ENCODE data around the gene PMCH. TPM values are rescaled to one million over a fixed set of nuclear protein-coding genes. Genes with fewer than 3 reads are reported as not detected.

PMCH gene
- total RNA-seq, 2 donors from 2014 or later = not detected

Other genes starting within 250 kb of the PMCH start
- gene WASHC3, start 135.8 kb downstream of the PMCH start, total RNA-seq = 10 to 100 TPM; 46.8 to 73.6 TPM
- 10 to 100 TPM; 13.8 to 14.9 TPM for gene NUP37, start 77.7 kb downstream of the PMCH start, total RNA-seq
- gene PARPBP, start 77.7 kb downstream of the PMCH start, total RNA-seq = 1 to 10 TPM in 1 of 2 donors, under 1 TPM in 1; 0.27 to 2.6 TPM